GM06990 (cell line): Measurements from ENCODE around the gene CEP95.

Experiments used
- DNase-seq: peaks from one replicate; pipeline ENCODE4 v3.0.0-alpha.2; 2011; ENCODE audit not compliant: insufficient read length; ENCODE audit errors: extremely low read depth
- H3K27me3 ChIP-seq: replicated peaks from 2 replicates; pipeline ENCODE4 v1.6.0; 2011; ENCODE audit warnings: low read length; ENCODE audit not compliant: control insufficient read depth, insufficient read depth
- H3K36me3 ChIP-seq: 2 replicates; pipeline ENCODE4 v1.5.1; 2011; ENCODE audit warnings: low read length; ENCODE audit not compliant: control insufficient read depth, insufficient read depth
- H3K4me3 ChIP-seq: replicated peaks from 2 replicates; pipeline ENCODE4 v1.5.1; 2011; ENCODE audit warnings: low read depth, mild to moderate bottlenecking, control low read depth, low read length
- CTCF ChIP-seq: IDR thresholded peaks from 2 replicates; pipeline ENCODE4 v1.5.1; 2011; ENCODE audit warnings: low read length, control low read depth, mild to moderate bottlenecking, inconsistent platforms; ENCODE audit not compliant: insufficient read depth, poor library complexity, severe bottlenecking

CEP95 gene

GRCh38 chr17:64547319-64547718, 40.5 kb downstream of the CEP95 start:
- TF ChIP-seq CTCF = no peak
- no peak for DNase-seq
- H3K36me3 ChIP-seq = no peaks in the 10 kb centered on the region
- H3K27me3 ChIP-seq = no peaks in the 10 kb centered on the region
- H3K4me3 ChIP-seq = no peak overlapping the region

DNA sequence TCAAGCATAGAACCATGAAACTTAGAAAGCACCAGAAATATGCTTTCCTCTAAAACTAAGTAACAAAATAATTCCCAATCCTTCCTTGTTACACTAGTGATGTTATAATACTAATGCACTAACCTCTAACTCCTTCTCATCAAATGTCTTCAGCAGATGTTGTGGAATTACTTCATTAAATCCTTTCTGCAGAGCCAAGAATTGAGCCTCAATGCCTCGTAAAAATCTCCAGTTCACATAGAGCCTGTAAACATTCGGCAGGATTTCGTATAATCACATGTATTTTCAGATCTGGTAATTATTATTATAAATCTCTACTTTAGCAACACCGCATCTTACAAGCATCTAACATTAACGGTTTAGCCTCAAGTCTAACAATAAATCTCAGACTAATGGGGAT, 44.7 kb downstream of the CEP95 start:
- Histone ChIP-seq H3K4me3 (no peak overlapping the region), H3K27me3 (no peaks in the 10 kb centered on the region), H3K36me3 (peaks cover 1% of the 10 kb centered on the region; the same call in 1 of the 2 replicates)
- no peak for DNase-seq
- TF ChIP-seq CTCF = no peak

DNA sequence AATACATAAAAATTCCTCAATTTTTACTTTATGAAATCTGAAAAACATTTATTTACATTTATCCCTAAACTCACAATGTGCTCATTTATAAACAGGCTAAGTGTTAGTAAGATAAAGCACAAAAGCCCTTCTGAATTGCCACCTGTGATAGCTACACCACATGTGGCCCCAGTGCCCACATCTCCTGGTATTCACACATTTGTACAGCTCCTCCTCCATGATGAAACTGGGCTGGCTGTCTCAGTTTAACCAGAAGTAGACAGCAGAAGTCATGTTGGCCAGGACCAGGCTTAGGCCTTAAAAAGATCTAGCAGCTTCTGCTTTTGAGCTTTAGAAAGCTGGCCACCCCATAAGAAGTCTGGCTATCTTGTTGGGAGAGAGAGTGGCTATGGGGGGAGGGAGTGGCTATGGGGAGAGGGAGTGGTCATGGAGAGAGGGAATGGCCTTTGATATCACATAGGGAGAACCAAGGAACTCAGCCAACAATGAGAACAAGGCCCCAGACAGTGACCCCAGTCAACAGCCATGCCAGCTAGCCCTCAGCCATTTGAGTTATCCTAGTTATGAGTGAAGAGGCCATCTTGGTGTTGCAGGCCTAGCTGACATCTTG, 47.4 kb downstream of the CEP95 start:
- Histone ChIP-seq H3K4me3 (no peak overlapping the region), H3K27me3 (no peaks in the 10 kb centered on the region), H3K36me3 (peaks cover 1% of the 10 kb centered on the region; the same call in 1 of the 2 replicates)
- no peak for DNase-seq
- no peak for TF ChIP-seq CTCF

- DNase-seq = no peak
- no peak for TF ChIP-seq CTCF
- H3K27me3 ChIP-seq = no peaks in the 10 kb centered on the region
- peaks cover 1% of the 10 kb centered on the region; the same call in 1 of the 2 replicates for H3K36me3 ChIP-seq
- H3K4me3 ChIP-seq = no peak overlapping the region
These were observed 48.5 kb downstream of the CEP95 start for GRCh38 chr17:64555281-64555680.

DNA sequence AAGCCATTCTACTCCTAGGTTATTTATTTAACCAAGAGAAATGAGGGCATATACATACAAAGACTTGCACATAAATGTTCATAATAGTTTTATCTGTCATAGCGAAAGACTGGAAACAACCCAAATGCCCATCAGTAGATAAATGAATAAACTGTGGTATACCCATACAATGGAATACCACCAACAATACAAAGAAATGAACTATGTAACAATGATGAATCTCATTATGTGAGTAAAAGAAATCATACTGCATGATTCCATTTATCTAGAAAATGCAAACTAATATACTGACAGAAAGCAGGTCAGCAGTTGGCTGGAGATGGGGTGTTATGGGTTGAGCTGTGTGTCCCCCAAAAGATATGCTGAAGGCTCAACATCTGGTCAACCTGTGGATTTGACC, 57.3 kb downstream of the CEP95 start:
- no peak for TF ChIP-seq CTCF
- no peak for DNase-seq
- no peak overlapping the region for H3K4me3 ChIP-seq
- no peaks in the 10 kb centered on the region; the same call in 1 of the 2 replicates for H3K36me3 ChIP-seq
- H3K27me3 ChIP-seq = no peaks in the 10 kb centered on the region

DNA sequence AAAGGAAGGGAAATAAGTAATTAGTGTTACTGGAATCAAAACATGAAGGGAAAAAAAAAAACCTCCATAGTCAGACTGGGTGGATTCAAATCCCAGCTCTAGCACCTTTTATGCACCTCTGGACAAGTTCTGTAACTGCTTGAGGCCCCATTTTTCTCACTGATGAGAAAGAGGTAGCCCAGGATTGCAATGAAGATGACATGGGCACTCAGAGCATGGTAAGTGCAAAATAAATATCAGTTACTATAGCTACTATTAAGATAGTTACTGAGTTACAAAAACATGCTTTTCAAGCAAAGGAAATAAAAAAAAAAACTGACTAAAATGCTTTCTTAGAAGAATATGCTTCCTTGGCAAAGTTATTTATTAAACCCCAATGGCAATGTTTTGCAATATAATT, 58.8 kb downstream of the CEP95 start:
- H3K27me3 ChIP-seq = no peaks in the 10 kb centered on the region
- TF ChIP-seq CTCF = no peak
- no peaks in the 10 kb centered on the region; the same call in 1 of the 2 replicates for H3K36me3 ChIP-seq
- no peak for DNase-seq
- H3K4me3 ChIP-seq = no peak overlapping the region
